NCI-H1694 (cell line): ENCODE data around the gene TMIGD1.

ENCODE experiments used
- DNase-seq: peaks from one replicate; lab custom pipeline; 2025; lab: John Stamatoyannopoulos, UW

TMIGD1 gene, protein sequence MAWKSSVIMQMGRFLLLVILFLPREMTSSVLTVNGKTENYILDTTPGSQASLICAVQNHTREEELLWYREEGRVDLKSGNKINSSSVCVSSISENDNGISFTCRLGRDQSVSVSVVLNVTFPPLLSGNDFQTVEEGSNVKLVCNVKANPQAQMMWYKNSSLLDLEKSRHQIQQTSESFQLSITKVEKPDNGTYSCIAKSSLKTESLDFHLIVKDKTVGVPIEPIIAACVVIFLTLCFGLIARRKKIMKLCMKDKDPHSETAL

DNA sequence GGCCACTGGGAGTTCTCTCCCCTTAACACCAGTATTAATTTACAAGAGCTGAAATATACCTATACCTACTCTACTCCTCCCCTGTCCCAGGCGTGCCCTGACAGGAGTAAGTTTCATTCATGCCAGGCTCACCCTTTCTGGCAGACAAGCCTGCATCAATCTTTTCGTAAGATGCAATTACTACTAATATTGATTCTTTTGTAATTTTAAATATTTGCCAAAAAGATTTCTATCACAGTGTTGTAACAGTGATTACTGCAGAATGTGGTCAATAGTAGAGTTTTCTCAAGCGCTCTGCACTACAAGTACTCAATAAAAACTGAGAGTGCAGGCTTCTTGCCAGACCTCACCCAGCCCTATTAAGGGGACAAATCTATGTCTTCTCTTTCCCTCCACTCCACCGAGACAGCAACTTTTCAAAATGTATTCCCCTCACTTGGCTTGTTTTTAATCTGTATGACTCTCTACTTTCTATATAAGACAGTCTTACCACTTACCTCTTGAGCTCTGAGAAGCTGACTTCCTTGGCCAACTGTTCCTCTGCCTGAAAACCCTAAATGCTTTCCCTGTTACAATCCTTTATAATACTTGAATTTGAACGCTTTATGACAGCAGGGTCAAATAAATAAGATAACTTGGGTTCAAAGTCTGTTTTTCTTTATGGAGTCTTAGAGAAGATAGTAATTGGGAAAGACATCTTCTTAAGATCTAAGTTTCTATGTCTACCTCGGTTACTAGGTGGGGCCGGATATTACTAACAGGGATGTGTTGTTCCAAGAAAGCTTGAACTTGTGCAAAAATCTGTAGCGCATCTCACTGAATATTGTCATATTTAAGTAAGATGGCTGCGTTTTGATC lies at the start of gene TMIGD1:
TSS of gene TMIGD1 (minus strand) at position 555 of the 858 bp plus-strand sequence. CDS start 1,924 bp downstream, outside the sequence.
- DNase-seq = no peak

DNA sequence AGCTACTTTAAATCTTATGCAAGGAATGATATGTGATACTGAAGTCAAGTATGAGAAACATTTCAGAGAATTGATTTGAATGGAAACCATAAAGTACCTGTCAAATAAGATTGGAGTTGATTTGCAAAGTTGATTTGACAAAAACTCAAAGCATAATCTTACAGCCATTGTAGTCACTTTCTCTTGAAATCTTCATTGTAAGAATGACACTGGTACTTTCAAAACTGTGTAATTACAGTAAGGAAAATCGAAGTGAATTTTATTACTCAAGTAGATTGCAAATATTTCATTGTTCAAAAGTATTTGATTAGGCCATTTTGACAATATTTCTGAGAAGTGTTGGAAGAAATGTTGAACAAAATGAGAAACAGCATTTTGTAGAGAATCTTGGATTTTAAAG lies 48.5 kb upstream of the TMIGD1 start:
- no peak for DNase-seq

DNA sequence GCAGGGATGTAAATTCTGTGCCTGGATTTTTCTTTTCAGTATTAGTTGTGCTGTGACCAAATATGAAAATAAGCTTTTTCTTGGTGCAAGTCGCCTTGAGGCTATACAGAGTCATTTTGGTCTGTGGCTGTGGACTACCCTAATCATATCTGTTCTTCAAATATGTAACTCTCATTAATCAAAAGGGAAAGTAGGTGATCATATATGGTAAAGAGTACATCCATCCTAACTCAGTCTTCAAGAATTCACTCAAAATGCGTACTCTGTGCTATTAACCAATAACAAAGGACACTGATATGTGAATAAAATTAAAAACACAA lies 47.4 kb upstream of the TMIGD1 start:
- DNase-seq = no peak

DNA sequence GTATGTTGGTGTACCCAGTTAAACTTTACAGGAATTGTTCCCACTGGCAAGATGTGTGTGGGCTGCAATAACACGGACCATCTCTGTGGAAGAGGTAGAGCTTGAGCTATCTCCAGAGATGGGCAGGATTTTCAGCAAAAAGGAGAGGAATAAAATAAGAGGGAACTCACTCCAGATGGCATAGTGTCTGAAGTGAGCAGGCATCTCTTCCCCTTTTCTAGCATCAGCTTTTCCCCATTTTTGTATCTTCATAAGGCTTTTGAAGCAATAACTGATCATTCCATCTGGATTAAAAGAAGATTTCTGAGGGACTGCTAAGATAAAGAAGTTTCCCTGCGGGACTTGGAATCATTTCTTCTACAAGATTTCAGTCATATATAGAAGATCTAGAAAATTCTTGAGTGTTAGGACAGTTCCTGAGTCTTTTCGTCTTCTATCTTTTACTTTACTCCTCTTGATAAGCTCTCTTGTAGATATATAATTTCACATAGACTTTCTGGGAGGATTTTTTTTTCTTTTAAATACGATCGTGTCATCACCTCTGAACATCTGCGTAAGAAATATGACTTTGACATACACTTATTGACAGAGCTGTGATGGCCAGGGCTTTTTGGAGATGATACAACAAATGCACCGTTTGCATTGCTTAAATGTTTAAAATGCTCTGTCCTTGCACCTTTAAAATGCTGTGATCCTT lies 46.9 kb upstream of the TMIGD1 start:
- DNase-seq = no peak

DNA sequence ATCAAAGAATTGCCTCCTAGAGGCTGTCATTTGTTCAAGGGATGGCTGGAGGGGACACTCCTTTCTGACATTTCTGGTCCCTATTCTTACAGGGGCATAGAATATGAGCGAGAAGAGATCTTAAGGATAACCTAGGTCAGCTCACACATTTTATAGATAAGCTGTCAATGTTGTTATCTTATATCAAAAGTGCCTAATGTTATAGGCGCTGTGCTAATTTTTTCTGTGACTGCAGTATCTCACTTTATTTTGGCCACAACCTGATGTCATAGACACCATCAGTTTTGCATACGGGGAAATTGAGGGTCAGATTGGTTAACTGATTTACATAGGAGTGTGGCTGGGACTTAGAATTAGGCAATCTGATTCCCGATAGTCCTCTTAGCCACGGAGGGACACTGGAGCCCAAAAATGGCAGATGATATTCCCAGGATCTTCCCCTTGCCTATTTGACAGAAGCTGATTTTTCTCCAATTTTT lies 46.1 kb upstream of the TMIGD1 start:
- DNase-seq = no peak

DNA sequence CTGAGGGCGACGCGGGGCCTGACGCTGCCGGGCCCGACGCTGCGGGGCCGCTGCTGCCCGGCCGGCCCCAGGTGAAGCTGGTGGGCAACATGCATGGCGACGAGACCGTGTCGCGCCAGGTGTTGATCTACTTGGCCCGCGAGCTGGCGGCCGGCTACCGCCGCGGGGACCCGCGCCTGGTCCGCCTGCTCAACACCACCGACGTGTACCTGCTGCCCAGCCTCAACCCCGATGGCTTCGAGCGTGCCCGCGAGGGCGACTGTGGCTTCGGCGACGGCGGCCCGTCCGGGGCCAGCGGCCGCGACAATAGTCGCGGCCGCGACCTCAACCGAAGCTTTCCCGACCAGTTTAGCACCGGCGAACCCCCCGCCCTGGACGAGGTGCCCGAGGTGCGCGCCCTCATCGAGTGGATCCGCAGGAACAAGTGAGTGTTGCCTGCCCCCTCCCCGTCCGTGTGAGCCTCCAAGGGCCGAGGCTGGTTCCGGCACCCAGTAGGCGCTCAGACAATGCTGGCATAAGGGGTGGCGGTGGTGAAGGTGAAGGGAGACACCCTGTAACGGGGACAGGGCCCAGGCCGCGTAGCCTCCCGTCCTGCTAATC lies 45.5 kb upstream of the TMIGD1 start:
- no peak for DNase-seq

DNA sequence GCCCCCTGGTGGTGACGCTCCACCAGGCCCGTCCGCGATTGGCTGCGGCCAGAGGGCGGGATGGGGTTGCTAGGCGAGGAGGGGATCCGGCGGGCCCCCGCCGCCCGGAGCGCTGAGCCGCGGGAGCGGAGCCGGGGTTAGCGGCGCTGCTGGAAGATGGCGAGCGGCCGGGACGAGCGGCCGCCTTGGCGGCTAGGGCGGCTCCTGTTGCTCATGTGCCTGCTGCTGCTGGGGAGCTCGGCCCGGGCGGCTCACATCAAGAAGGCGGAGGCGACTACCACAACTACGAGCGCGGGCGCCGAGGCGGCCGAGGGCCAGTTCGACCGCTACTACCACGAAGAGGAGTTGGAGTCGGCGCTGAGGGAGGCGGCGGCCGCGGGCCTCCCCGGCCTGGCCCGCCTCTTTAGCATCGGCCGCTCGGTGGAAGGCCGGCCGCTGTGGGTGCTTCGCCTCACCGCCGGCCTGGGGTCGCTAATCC lies 45.0 kb upstream of the TMIGD1 start, which contains the start of gene CPD:
TSS of gene CPD (plus strand) at position 103 of the 478 bp plus-strand sequence. CDS start at position 157, 54 bp downstream.
- DNase-seq = peak; percentile 83

DNA sequence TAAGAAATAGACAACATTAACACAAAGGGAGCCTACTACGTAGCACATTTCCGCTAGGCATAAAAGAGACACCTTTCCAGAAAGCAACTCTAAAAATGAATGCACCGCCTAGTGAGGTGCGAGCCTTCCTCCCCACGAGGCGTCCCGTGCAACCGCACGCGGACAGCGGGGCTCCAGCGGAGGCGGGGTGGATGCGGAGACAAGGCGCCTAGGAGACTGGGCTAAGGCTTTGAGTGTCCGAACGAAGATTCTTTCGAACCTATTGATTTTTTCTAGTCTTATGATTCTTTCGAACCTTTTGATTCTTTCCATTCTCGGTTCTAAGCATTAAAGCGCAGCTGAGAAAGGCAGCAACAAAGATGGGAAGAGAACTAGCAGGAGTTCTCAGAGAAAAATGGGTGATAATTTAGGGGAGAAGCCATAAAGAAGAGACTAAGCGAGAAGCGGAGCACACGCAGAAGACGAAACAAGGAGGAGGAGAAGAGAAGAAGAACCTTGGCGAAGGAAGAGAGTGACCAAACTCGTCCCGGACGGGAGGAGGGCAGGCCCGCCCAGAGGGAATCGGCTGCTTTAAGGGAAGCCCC lies 44.5 kb upstream of the TMIGD1 start:
- no peak for DNase-seq

DNA sequence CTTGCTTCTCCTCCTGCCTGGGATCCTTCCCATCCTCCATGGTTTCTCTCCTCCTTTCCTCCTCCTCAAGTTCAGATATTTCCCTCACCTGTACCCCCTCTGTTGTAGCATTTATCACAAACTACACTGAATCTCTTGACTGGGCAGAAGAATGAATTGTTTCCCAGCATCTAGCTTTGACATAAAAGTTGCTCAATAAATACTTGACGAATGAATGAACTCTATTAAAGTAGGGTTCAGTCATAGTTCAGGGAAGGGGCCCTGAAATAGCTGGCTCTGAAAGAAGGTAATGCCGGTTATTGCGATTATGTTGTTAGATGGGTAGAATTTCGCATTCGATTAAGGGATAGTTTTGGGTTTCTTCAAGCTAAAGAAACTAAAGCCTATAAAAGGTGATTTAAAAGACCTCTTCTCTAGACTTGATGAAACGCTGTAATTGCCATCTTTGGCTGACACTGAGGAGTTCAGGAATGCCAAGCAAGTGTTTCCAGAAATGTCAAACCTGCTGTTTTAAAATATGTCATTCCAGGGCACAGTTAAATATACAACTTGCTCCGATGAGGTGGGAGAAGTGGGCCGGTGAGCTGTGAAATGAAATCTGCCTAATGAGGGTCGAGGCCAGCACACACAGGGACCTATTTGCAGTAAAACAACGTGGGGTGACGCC lies 43.9 kb upstream of the TMIGD1 start:
- no peak for DNase-seq

DNA sequence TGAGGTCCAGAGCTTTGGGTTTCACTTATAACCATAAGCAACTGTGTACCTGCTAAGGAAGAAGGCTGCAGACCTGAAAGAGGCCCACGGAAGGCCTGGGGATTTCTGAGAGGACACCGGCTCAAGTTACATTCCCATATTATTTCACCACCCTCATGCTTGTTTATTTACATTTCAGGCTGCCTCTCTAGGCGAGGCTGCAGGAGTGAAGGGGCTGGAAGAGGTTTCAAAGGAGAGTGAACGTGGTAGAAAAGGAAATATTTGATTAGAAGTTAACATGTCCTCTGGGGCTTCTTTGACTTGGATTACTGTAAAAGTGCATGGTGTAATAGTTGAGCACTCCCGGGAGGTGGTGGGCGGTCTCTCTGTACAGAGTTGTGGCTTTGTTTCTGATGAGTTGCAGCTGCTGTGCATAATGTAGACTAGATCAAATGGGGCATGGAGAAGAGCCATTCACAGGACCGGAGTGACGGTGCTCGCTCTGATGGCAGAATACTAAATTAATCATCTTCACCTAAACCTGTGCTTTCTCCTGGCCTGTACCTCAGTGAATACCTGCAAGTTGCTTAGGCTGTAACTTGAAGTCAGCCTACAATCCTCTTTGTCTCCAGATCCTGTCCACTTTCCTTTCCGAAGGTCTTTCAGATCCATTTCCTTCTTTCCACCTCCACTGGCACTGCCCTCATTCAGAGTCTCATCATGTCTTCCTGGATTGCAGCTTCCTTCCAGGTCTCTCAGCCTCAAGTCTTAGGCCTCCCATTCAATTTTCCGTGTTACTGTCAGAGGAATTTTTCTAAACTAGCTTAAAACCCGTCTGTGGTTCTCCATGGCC lies 43.0 kb upstream of the TMIGD1 start:
- DNase-seq = no peak

DNA sequence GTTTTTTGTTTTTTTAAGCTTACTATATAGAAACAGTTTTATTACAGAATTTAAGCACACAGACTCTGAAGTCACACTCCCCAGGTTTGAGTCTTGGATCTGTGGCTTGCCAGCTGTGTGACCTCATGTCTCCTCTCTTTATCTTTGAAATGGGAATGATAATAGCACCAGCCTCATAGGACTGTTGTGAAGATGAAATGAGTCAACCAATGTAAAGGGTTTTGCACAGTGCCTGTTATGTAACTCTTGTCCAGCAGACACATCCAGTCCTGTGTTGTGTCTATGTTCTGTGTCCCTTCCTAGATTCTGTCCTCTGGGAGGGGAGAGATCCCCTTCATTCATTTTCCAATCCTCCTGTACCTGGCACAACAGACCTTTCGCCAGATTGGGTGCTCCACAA lies 41.8 kb upstream of the TMIGD1 start:
- DNase-seq = no peak

DNA sequence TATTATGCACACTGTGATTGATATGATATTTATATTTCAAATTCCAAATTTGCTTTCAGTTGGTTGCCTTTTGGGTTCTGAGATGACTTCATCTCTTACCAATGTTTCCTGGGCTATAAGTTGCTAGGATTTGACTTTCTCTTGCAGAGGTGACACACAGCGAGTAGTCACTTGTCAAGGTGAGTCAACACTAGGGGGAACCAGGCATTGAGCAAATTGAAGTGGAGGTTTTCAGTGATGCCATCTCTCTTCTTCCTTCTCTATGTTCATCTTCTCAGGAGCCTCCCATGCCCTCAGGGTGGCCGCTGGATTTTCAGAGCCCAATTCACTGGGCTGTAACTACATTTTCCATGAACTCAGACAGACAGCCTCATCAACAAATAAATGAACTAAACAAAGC lies 38.9 kb upstream of the TMIGD1 start:
- no peak for DNase-seq

DNA sequence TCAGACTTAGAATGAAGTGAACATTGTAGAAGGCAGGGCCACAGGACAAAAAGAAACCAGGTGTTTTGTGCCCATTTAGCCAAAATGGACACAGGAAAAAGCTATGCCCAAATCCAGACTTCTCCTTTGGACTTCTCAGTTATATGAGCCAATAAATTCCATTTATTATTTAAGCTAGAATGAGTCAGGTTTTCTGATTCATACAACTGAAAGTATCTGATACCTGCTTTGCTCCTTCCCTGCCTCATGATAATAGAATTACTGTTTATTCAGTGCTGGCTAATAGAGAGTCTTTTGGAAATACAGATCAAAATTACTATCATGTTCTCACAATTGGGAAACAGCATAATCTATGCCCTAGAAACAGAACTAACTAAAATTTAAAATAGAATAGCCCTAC lies 36.1 kb upstream of the TMIGD1 start:
- no peak for DNase-seq

DNA sequence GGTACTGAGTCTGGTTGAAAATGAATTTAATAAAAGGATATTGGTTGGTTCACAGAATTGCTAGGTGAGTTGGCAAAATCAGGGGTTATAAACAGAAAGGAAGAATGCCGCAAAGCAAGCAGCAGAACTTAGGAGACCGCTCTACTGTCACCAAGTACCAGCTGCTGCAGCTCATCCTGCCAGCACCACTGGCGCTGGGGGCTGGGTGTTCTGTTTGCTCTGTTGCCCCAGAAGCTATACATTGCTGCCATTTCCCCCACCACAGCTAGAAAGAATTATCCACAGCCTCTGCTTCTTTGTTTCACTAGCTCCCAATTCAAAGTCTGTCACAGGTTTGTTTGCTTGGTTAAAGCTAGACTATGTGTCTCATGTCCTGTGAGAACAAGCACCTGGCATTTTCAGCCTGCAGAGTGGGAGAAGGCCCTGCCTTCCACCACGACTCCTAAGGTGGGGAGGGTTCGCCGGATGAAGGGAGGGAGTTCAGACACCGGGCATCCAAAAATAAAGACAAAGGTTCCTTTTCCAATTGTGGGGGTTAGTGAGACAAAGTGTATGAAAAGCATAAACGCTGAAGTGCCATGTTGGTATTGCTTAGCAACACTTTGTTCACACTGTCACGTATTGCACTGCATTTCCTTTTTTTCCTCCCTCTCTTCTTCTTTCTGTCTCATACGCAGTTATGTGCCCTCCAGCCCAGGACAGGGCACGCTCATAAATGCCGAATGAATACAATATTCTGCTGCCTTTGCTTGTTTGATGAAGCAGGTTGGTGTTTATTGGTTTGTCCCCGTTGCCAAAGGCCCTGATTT lies 35.3 kb upstream of the TMIGD1 start:
- DNase-seq = peak; percentile 46

DNA sequence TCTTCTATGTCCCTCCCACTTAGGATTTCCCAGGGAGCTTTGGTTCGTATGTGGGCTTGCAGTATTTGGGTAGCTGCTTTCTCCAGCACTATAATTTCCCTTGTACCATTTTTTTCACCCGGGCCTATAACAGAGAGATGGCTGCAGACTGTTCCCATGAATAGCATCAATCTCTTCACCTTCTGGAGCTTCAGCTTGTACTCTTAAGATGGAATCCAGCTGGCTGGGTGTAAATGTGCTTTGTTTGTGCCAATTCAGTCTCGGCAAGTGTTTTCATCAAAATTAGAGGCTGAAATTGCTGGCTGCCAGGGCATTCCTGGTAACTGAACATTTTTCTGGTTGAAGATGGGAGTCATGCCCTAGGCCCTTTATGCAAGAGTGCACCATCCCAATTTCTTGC lies 32.7 kb upstream of the TMIGD1 start:
- DNase-seq = no peak

DNA sequence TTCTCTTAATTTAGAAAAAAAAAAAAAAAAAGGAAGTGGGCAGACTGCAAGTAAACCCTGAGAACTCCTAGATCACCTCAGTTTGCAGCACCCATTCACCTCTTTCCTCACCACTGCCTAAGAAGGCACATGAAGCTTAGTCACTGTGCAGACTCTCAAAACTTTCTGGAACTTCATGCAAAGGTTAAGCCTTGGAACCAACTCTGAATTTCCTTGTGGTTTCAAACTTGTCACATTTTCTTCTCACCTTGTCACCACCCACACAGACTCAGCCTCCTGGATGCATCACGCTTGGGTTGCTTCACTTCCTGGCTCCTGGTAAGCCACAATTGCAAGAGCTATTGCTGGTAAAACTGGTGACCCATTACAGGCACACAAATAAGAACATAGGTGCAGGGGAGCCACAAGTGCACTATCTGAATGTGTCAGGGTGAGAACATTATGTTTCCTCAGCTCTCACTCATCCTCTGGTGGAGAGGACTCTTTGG lies 29.9 kb upstream of the TMIGD1 start:
- DNase-seq = no peak

DNA sequence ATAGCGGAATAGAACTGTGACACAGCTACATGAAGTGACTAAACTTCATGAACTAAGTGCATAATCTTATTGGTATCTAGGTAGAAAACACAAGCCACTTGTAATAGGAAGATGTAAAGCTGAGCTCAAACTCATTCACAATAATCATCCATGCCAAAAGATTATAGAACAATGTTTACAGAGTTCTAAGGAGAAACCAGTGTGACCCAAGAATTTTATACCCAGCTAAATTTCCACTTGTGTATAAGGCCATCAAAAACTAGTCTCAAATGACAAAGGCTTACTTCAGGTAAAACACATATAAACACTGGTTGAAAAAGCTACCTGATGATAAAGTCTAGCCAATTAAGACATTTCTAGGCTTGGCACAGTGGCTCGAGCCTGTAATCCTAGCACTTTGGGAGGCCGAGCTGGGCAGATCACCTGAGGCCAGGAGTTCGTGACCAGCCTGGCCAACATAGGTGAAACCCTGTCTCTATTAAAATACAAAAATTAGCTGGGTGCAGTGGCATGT lies 28.0 kb upstream of the TMIGD1 start:
- no peak for DNase-seq

DNA sequence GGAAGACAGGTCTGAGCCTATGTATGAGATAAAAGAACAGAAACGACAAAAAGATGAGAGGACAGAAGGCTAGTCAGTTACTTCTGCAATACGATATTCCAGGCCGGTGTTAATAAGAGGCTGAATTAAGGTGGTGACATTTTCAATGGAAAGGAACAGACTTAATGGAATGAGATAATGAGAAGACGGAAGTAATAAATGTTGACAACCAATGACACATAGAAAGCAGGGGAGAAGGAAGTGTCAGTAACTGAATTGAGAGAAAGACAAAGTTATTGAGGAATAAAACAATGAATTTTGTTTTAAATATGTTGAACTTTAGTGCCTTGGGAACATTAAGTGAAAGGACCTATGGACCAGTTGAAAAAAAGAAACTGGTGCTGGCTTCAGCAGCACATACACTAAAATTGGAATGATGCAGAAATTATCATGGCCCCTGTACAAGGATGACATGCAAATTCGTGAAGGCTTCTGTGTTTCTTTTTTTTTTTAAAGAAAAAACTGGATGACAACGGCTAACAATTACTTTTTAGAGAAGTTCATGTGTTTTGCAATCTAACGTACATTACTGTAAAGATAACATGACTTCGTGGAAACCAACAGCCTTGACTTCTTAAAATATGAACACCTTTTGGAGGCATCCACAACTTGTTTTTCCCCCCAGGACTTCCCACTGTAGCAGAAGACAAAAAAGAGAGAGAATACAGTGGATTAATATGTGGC lies 26.4 kb upstream of the TMIGD1 start:
- no peak for DNase-seq
